ENCODE measurements around the gene ZNF174.

GRCh38 chr16:3458278-3458851, 57.4 kb downstream of the ZNF174 start:
- no peak for TF ChIP-seq CTCF (IDR thresholded peaks at IDR 0.05)
- TF ChIP-seq POLR2A (IDR thresholded peaks at IDR 0.05), result no peak
- TF ChIP-seq POLR2AphosphoS5 (IDR thresholded peaks at IDR 0.05), result no peak
